Right cardiac atrium (tissue), 5 donors: ENCODE data around the gene AP3S2. TPM values are rescaled to one million over a fixed set of nuclear protein-coding genes. Genes with fewer than 3 reads are reported as not detected.
"Not testable (repeated sequence)": the region's sequence is repeated elsewhere in the genome, so short reads cannot be mapped to it uniquely, and the experiment has no call there.

ENCODE experiments used
- ATAC-seq, 2 donors: fragments of 200-7000 bp; cut with Tn5 transposase; one replicate each; pipeline versions ENCODE4 v1.8.0 to v1.9.1; 2020; ENCODE audit warnings: moderate library complexity in 2 of 2, mild to moderate bottlenecking in 1 of 2
- DNase-seq, 3 donors: peaks; one replicate each; pipeline ENCODE4 v3.0.0-alpha.2; 2020
- H3K27ac ChIP-seq: one replicate; pipeline ENCODE4 v1.5.1; 2013; ENCODE audit warnings: mild to moderate bottlenecking, low read length, control low read depth, moderate library complexity
- H3K27me3 ChIP-seq: one replicate; pipeline ENCODE4 v1.6.1; 2013; ENCODE audit not compliant: control insufficient read depth, insufficient read depth
- H3K4me1 ChIP-seq: one replicate; pipeline ENCODE4 v1.6.1; 2013; ENCODE audit warnings: low read length; ENCODE audit not compliant: control insufficient read depth, insufficient read depth
- H3K4me3 ChIP-seq: one replicate; pipeline ENCODE4 v1.5.1; 2013; ENCODE audit warnings: low read length, control low read depth
- H3K9me3 ChIP-seq: one replicate; pipeline ENCODE4 v1.6.1; 2013; ENCODE audit warnings: low read length; ENCODE audit not compliant: control insufficient read depth
- WGBS: extraction: QIAGEN DNeasy Blood & Tissue Kit; methylation state at CpG from one replicate; pipeline ENCODE4 v1.1.7; 2013; 5-methylcytosine and 5-hydroxymethylcytosine counted together
- intact Hi-C, 4 donors: fragments of 100-400 bp; cut with DNase I; formaldehyde crosslinking; loops; one replicate each; pipeline versions ENCODE4 v1.11.0 to v1.14.0; 2022 to 2023
- polyA plus RNA-seq: library from polyadenylated mRNA; stranded (reverse); fragments of 200-250 nt; gene quantifications from one replicate; pipeline ENCODE4 v1.2.3, GENCODE V29; 2013
- total RNA-seq, 4 donors: library from RNA; stranded (reverse); fragmentation: NEBNext Ultra II Directional; extraction: Animal tissue kit (Norgen Biotek cat#: 25700); gene quantifications; one replicate each; pipeline ENCODE4 v1.2.1, GENCODE V29; 2021
- donor health status: healthy with polysubstance abuse.
- donor health status: DM: no; HTN: yes; CAD: no.
- donor health status: DM: no; HTN: no; CAD: no.
- donor health status: DM: no; HTN: yes; CAD: no; lungs with severe emphysema.
- donor health status: DM: yes; HTN: yes; CAD: no.

AP3S2 gene
- total and polyA plus RNA-seq, 5 donors, result 28.8 to 42.6 (median 40.2) TPM

DNA sequence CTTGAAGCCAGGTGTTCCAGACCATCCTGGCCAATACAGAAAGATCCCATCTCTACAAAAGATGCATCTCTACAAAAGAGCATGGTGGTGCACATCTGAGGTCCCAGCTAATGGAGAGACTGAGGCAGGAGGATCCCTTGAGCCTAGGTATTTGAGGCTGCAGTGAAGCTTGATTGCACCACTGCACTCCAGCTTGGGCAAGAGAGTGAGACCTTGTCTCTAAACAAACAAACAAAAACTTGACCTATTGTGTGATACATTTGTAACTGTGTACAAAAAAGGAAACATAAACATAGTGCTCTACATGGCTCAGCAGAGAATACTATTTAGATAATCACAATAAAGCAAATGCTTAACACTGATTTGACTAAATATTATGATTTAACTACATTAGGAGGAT lies 97.8 kb downstream of the AP3S2 start:
- ATAC-seq (no peak), DNase-seq (no peak)
- no peak overlapping the region for H3K27ac ChIP-seq
- H3K27me3 ChIP-seq, result no peaks in the 10 kb centered on the region
- intact Hi-C loops, result no loop called here
- H3K4me1 ChIP-seq, result no peaks in the 10 kb centered on the region
- no peaks in the 10 kb centered on the region for H3K9me3 ChIP-seq
- no peak overlapping the region for H3K4me3 ChIP-seq

- DNase-seq, result peak in 2 of 3 donors; percentile 16 to 17
- peak; percentile 32 to 50 for ATAC-seq
- Histone ChIP-seq H3K27ac (peak overlapping the region; percentile 25), H3K4me3 (no peak overlapping the region), H3K4me1 (no peaks in the 10 kb centered on the region), H3K9me3 (no peaks in the 10 kb centered on the region), H3K27me3 (no peaks in the 10 kb centered on the region)
- 27% methylated on average over 5 of the region's 5 CpGs for WGBS
- intact Hi-C loops, result no loop called here
Observed at GRCh38 chr15:89794627-89795241, 99.1 kb downstream of the AP3S2 start.

DNA sequence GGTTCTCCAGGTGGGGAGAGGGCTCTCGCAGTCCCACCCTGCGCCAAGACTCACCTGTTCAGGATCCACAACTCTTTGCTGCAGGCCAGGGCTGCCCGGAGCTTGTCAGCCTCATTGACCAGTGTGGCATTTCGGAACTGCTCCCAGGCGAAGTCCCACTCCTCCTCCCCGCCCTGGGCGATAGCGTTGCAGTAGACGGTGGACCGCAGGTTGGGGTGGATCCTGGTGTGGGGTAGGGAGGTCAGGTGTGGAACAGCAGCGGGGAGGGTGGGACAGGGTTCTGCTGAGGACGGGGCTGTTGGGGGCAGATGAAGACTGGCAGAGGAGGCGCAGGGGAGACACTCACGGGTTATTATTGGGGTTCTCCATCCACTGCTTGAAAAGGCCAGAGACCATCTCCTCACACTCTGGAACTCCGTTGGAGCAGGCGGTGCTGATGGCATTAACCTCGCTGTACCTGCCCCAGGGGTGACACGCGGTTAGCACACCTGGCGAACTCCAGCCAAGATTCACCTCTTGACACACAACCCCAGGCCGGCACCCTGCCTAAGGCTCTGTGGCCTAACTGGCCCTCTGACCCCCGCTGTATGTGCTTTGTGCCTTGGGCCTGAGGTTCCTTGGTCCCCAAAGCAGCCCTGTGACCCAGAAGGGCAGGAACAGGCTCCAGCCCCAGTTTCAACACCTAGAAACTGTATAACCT lies 101.5 kb downstream of the AP3S2 start:
- WGBS, result 97% methylated on average over 22 of the region's 22 CpGs
- ATAC-seq (no peak), DNase-seq (peak in 1 of 3 donors; percentile 28)
- Histone ChIP-seq H3K4me3 (no peak overlapping the region), H3K4me1 (no peaks in the 10 kb centered on the region), H3K27me3 (no peaks in the 10 kb centered on the region), H3K9me3 (no peaks in the 10 kb centered on the region), H3K27ac (no peak overlapping the region)
- intact Hi-C loops, result no loop called here

- Histone ChIP-seq H3K27ac (no peak overlapping the region), H3K4me1 (no peaks in the 10 kb centered on the region), H3K9me3 (no peaks in the 10 kb centered on the region), H3K27me3 (no peaks in the 10 kb centered on the region), H3K4me3 (no peak overlapping the region)
- whole genome bisulfite sequencing, result 86% methylated on average over 16 of the region's 16 CpGs
- intact Hi-C loops, result no loop called here
- DNase-seq (peak in 1 of 3 donors; percentile 25), ATAC-seq (no peak)
Observed at GRCh38 chr15:89790661-89791060, 103.1 kb downstream of the AP3S2 start.

DNA sequence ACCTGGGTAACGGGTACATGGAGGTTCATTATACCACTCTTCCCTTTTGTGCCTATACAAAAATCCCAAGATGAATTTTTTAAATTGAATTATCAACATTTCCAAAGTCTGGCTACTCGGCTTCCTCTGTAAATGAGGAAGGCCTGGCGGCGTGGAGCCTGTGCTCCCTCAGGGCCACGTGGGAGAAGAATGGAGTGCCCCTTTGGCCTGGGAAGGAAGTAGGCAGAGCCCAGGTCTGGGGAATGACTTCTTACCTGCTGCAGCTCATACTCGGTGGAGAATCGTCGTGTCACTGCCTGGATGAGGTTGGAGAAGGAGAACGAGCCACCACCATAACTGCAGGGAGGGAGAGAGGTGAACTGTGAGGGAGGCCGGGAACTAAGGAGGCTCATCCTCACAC lies 103.6 kb downstream of the AP3S2 start:
- no peak overlapping the region for H3K4me3 ChIP-seq
- no peak overlapping the region for H3K27ac ChIP-seq
- H3K27me3 ChIP-seq, result no peaks in the 10 kb centered on the region
- intact Hi-C loops, result no loop called here
- DNase-seq (peak in 1 of 3 donors; percentile 20), ATAC-seq (no peak)
- WGBS, result 79% methylated on average over 10 of the region's 10 CpGs
- H3K4me1 ChIP-seq, result no peaks in the 10 kb centered on the region
- no peaks in the 10 kb centered on the region for H3K9me3 ChIP-seq

DNA sequence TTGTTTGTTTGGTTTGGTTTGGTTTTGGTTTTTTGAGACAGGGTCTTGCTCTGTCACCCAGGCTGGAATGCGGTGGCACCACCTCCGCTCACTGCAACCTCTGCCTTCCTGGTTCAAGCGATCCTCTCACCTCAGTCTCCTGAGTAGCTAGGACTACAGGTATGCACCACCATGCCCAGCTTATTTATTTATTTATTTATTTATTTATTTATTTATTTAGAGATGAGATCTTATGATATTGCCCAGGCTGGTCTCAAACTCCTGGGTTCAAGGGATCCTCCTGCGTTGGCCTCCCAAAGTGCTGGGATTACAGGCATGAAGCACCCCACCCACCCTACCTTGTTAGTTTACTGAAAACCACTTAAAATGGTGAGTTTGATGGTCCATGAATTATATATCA lies 105.2 kb downstream of the AP3S2 start:
- H3K4me1 ChIP-seq, H3K9me3 ChIP-seq, H3K27me3 ChIP-seq, intact Hi-C loops, H3K4me3 ChIP-seq, ATAC-seq, H3K27ac ChIP-seq: not testable (repeated sequence)
- WGBS, result 99% methylated on average over 4 of the region's 4 CpGs
- DNase-seq, result peak in 1 of 3 donors; percentile 2

DNA sequence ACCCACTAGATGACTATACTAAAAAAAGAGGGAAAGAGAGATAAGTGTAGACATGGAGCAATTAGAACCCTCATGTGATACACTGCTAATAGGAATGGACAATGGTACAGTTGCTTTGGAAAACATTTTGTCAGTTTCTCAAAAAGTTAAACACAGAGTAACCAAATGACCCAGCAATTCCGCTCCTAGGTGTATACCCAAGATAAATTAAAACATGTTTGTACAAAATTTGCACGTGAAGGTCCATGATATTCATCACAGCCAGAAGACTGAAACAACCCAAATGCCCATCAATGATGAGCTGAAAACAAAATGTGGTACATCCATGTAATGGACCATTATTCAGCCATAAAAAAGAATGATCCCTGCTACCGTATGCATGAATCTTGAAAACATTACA lies 105.8 kb downstream of the AP3S2 start:
- H3K4me3 ChIP-seq, result no peak overlapping the region
- DNase-seq (no peak), ATAC-seq (no peak)
- no peaks in the 10 kb centered on the region for H3K27me3 ChIP-seq
- H3K4me1 ChIP-seq, result no peaks in the 10 kb centered on the region
- intact Hi-C loops, result no loop called here
- 97% methylated on average over 3 of the region's 3 CpGs for WGBS
- no peaks in the 10 kb centered on the region for H3K9me3 ChIP-seq
- no peak overlapping the region for H3K27ac ChIP-seq

DNA sequence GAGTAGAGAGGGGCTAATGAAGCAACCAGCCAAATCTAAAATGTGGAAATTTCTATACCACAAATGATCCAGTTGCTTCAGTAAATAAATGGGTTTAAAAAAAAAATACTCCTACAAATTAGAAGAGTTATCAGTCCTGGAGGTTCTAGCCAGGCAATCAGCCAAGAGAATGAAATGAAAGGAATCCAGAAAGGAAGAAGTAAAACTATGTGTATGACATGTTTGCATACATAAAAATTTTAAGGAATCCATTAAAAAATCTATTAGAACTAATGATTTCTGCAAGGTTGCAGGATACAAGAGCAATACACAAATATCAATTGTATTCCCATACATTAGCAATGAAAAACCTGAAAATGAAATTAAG lies 108.0 kb downstream of the AP3S2 start:
- Histone ChIP-seq H3K27ac (no peak overlapping the region), H3K4me1 (no peaks in the 10 kb centered on the region), H3K4me3 (no peak overlapping the region), H3K27me3 (no peaks in the 10 kb centered on the region), H3K9me3 (no peaks in the 10 kb centered on the region)
- ATAC-seq, result no peak
- no peak for DNase-seq
- intact Hi-C loops, result no loop called here

DNA sequence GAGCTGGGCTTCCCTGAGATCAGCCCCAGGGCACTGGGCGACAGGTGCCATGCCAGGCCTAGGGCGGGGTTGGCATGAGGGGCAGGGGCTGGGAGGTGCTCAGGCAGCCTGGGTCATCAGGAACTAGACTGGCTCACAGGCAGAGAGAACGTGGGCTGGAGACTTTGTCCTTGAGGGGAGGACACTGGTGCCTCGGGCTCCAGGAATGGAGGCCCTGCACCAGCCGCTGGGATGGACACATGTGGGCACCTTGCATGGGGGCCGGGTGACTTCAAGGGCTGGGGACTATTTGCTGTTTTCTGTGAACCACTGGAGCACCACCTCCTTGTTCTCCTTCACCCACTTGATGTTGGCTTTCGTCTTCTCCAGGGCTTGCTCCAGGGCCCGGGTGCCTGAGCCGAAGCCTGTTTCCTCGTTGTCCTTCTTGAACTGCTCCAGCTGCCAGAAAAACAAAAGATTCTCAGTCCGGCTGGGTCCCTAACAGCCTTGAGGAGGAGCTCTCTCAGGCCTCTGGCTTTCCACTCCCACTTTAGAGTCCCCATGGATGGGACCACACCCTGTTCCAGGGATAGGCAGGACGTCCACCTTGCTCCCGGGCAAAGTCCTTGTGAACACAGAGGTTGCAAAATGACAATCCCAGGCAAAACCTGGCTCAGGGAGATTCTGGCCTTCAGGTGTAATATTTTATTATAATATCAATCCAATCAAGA lies 108.6 kb downstream of the AP3S2 start:
- intact Hi-C loops, result no loop called here
- ATAC-seq, result peak; percentile 33 to 51

DNA sequence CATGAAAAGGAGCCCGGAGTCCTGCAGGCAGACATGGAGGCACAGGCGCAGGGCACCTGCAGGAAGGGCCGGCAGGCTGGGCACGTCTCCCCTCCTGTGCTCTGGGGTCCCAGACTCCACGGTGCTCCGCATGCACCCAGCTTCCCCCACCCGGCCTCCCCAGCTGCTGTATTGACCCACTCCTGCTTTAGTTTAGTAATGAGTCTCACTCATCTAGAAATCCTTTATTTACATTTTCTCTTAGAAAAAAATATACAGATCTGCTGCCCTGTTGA lies 109.2 kb downstream of the AP3S2 start:
- 91% methylated on average over 7 of the region's 7 CpGs for WGBS
- H3K4me3 ChIP-seq, result no peak overlapping the region
- ATAC-seq (no peak), DNase-seq (peak in 2 of 3 donors; percentile 13 to 43)
- no peaks in the 10 kb centered on the region for H3K9me3 ChIP-seq
- H3K27me3 ChIP-seq, result no peaks in the 10 kb centered on the region
- H3K27ac ChIP-seq, result no peak overlapping the region
- no peaks in the 10 kb centered on the region for H3K4me1 ChIP-seq
- intact Hi-C loops, result no loop called here

More for the DNA sequence above, 108.6 kb downstream of the AP3S2 start:
- 70% methylated on average over 13 of the region's 13 CpGs for WGBS
- Histone ChIP-seq H3K27ac (no peak overlapping the region), H3K4me3 (no peak overlapping the region), H3K4me1 (no peaks in the 10 kb centered on the region), H3K27me3 (no peaks in the 10 kb centered on the region), H3K9me3 (no peaks in the 10 kb centered on the region)
- DNase-seq, result peak in 2 of 3 donors; percentile 15 to 50

- Histone ChIP-seq H3K27ac (no peak overlapping the region), H3K4me3 (no peak overlapping the region), H3K4me1 (no peaks in the 10 kb centered on the region), H3K27me3 (no peaks in the 10 kb centered on the region), H3K9me3 (no peaks in the 10 kb centered on the region)
- intact Hi-C loops, result no loop called here
- peak in 1 of 3 donors; percentile 37 for DNase-seq
- 90% methylated on average over 15 of the region's 15 CpGs for WGBS
- peak; percentile 6 for ATAC-seq
Observed at GRCh38 chr15:89783861-89784685, 109.7 kb downstream of the AP3S2 start.
